Vagina (tissue), 2 donors: ENCODE data around the gene RNU6-9. TPM values are rescaled to one million over a fixed set of nuclear protein-coding genes. Genes with fewer than 3 reads are reported as not detected.
"Not testable (repeated sequence)": the region's sequence is repeated elsewhere in the genome, so short reads cannot be mapped to it uniquely, and the experiment has no call there.

Experiments
- DNase-seq, 2 donors: peaks; one replicate each; pipeline ENCODE4 v3.0.0-alpha.2; 2017; ENCODE audit errors: extremely low spot score in 2 of 2
- H3K27ac ChIP-seq: fragments of 200-600 bp; sonication (generic); one replicate; pipeline ENCODE4 v1.5.1; 2019
- H3K27me3 ChIP-seq: fragments of 200-600 bp; sonication (generic); one replicate; pipeline ENCODE4 v1.5.1; 2019
- H3K36me3 ChIP-seq, 2 donors: fragments of 200-600 bp; sonication (generic); one replicate each; pipeline ENCODE4 v1.5.1; 2017 to 2019
- H3K4me1 ChIP-seq: fragments of 200-600 bp; sonication (generic); one replicate; pipeline ENCODE4 v1.5.1; 2019
- H3K4me3 ChIP-seq, 2 donors: fragments of 200-600 bp; sonication (generic); 1 replicate in 1 of 2; 2 replicates in 1 of 2; pipeline ENCODE4 v1.5.1; 2016 to 2019
- H3K9me3 ChIP-seq: fragments of 200-600 bp; sonication (generic); one replicate; pipeline ENCODE4 v1.5.1; 2019
- CTCF ChIP-seq, 3 experiments: fragments of 450-650 bp in 2 of 3; fragments of 200-600 bp in 1 of 3; sonication (generic) in 1 of 3; IDR thresholded peaks; one replicate each; pipeline ENCODE4 v1.5.1; 2017 to 2019; ENCODE audit warnings: antibody characterized with exemption in 3 of 3, mild to moderate bottlenecking in 2 of 3, moderate library complexity in 2 of 3
- POLR2A ChIP-seq, 2 donors: fragments of 450-650 bp; IDR thresholded peaks; one replicate each; pipeline ENCODE4 v1.6.1; 2017; ENCODE audit warnings: antibody characterized with exemption in 2 of 2, mild to moderate bottlenecking in 2 of 2, moderate library complexity in 2 of 2
- POLR2AphosphoS5 ChIP-seq, 2 donors: sonication (generic); formaldehyde crosslinking; IDR thresholded peaks; one replicate each; pipeline ENCODE4 v1.9.0; 2017; ENCODE audit warnings: antibody characterized with exemption in 2 of 2, mild to moderate bottlenecking in 2 of 2, low read depth in 1 of 2; ENCODE audit not compliant: insufficient read depth in 1 of 2
- intact Hi-C: fragments of 100-400 bp; cut with DNase I; formaldehyde crosslinking; loops from one replicate; pipeline ENCODE4 v1.15.1; 2023
- total RNA-seq: library from RNA; depleted of rRNA; stranded (reverse); fragments of >200 nt; gene quantifications from one replicate; pipeline ENCODE4 v1.2.3, GENCODE V29; 2016

The RNU6-9 gene
- total RNA-seq, 1 donor from 2014 or later, result not detected

GRCh38 chr19:853014-853585 is 40.2 kb upstream of the RNU6-9 start:
- peak overlapping the region in 1 of 2 donors; percentile 3 for H3K4me3 ChIP-seq
- H3K27ac ChIP-seq, result no peak overlapping the region
- no peak for TF ChIP-seq CTCF (IDR thresholded peaks at IDR 0.05)
- no peak for TF ChIP-seq POLR2A (IDR thresholded peaks at IDR 0.05)
- TF ChIP-seq POLR2AphosphoS5 (IDR thresholded peaks at IDR 0.05; ENCODE audit: insufficient read depth in 1 of 2, low read depth in 1 of 2), result no peak
- intact Hi-C loops, result no loop called here
- no peaks in the 10 kb centered on the region for H3K36me3 ChIP-seq
- H3K27me3 ChIP-seq, result peaks cover 9% of the 10 kb centered on the region
- H3K4me1 ChIP-seq, result peaks cover 30% of the 10 kb centered on the region
- H3K9me3 ChIP-seq, result no peaks in the 10 kb centered on the region
- no peak for DNase-seq

GRCh38 chr19:853614-854220 is 39.6 kb upstream of the RNU6-9 start:
- peaks cover 28% of the 10 kb centered on the region for H3K4me1 ChIP-seq
- H3K36me3 ChIP-seq, H3K9me3 ChIP-seq, intact Hi-C loops, H3K27me3 ChIP-seq, DNase-seq, H3K27ac ChIP-seq: not testable (repeated sequence)
- peak overlapping the region in 1 of 2 donors; percentile 3 for H3K4me3 ChIP-seq

GRCh38 chr19:854549-854948 is 38.7 kb upstream of the RNU6-9 start:
- DNase-seq, result no peak
- Histone ChIP-seq H3K4me1 (peaks cover 32% of the 10 kb centered on the region), H3K27me3 (peaks cover 9% of the 10 kb centered on the region), H3K36me3 (no peaks in the 10 kb centered on the region), H3K9me3 (no peaks in the 10 kb centered on the region), H3K27ac (no peak overlapping the region), H3K4me3 (no peak overlapping the region)
- TF ChIP-seq POLR2A (IDR thresholded peaks at IDR 0.05), result no peak
- no peak for TF ChIP-seq CTCF (IDR thresholded peaks at IDR 0.05)
- no peak for TF ChIP-seq POLR2AphosphoS5 (IDR thresholded peaks at IDR 0.05; ENCODE audit: insufficient read depth in 1 of 2, low read depth in 1 of 2)
- intact Hi-C loops, result no loop called here

- Histone ChIP-seq H3K4me3 (no peak overlapping the region), H3K36me3 (no peaks in the 10 kb centered on the region), H3K27me3 (peaks cover 9% of the 10 kb centered on the region), H3K4me1 (peaks cover 37% of the 10 kb centered on the region), H3K9me3 (no peaks in the 10 kb centered on the region), H3K27ac (no peak overlapping the region)
- TF ChIP-seq POLR2AphosphoS5 (IDR thresholded peaks at IDR 0.05; ENCODE audit: insufficient read depth in 1 of 2, low read depth in 1 of 2) (no peak), POLR2A (IDR thresholded peaks at IDR 0.05) (no peak), CTCF (IDR thresholded peaks at IDR 0.05) (no peak)
- DNase-seq, result no peak
- intact Hi-C loops, result loop anchor here (5.0 kb wide), 1 partner anchor 67 kb away; no protein-coding TSS in a partner anchor
These were observed 38.1 kb upstream of the RNU6-9 start for GRCh38 chr19:855142-855541.

GRCh38 chr19:855566-856120 is 37.6 kb upstream of the RNU6-9 start:
- no peak for TF ChIP-seq POLR2A (IDR thresholded peaks at IDR 0.05)
- no peak for TF ChIP-seq POLR2AphosphoS5 (IDR thresholded peaks at IDR 0.05; ENCODE audit: insufficient read depth in 1 of 2, low read depth in 1 of 2)
- no peak for TF ChIP-seq CTCF (IDR thresholded peaks at IDR 0.05)
- Histone ChIP-seq H3K4me1 (peaks cover 35% of the 10 kb centered on the region), H3K27ac (no peak overlapping the region), H3K27me3 (peaks cover 9% of the 10 kb centered on the region), H3K9me3 (no peaks in the 10 kb centered on the region), H3K36me3 (no peaks in the 10 kb centered on the region), H3K4me3 (no peak overlapping the region)
- intact Hi-C loops, result loop anchor here (5.0 kb wide), 1 partner anchor 67 kb away; no protein-coding TSS in a partner anchor
- DNase-seq, result no peak
